ENCODE results near the gene ELN.

GRCh38 chr7:74064696-74065095 lies 36.7 kb downstream of the ELN start:
- TF ChIP-seq ZFP3 (CRISPR knock-in tag; IDR thresholded peaks at IDR 0.05) (no peak), CREB5 (CRISPR knock-in tag; IDR thresholded peaks at IDR 0.05; ENCODE audit: low read depth) (no peak), ZNF8 (CRISPR knock-in tag; IDR thresholded peaks at IDR 0.05) (no peak), PATZ1 (CRISPR knock-in tag; IDR thresholded peaks at IDR 0.05; ENCODE audit: borderline replicate concordance) (no peak)
